Stimulated activated naive CD4-positive, alpha-beta T cell treated with Interleukin-2 at 50 U/mL for 16 hours (primary cell): ENCODE measurements around the gene IKBKE.
A peak's percentile ranks its signal among the peaks of the same experiment; 100 is the strongest.

Experiments
- DNase-seq: peaks from one replicate; lab custom pipeline; 2025; lab: John Stamatoyannopoulos, UW

Gene IKBKE

DNA sequence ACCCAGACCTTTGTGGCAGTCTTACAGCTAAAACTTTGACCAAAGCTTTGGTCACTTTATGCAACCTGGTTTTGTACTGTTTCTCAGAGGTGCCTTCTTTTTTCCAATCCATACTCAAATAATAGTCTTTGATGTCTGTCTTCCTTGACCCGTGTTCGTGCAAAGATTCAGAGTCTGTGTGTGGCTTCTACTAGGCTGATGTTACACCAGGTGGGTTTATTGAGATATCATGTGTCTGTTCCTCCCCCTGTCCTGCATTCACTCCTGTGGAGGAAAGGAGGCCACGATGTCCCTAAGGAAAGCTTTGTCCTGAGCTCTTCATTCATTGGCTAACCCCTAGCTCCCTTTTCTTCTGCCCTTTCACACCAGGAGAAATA, 15.0 kb upstream of the IKBKE start:
- DNase-seq = no peak

DNA sequence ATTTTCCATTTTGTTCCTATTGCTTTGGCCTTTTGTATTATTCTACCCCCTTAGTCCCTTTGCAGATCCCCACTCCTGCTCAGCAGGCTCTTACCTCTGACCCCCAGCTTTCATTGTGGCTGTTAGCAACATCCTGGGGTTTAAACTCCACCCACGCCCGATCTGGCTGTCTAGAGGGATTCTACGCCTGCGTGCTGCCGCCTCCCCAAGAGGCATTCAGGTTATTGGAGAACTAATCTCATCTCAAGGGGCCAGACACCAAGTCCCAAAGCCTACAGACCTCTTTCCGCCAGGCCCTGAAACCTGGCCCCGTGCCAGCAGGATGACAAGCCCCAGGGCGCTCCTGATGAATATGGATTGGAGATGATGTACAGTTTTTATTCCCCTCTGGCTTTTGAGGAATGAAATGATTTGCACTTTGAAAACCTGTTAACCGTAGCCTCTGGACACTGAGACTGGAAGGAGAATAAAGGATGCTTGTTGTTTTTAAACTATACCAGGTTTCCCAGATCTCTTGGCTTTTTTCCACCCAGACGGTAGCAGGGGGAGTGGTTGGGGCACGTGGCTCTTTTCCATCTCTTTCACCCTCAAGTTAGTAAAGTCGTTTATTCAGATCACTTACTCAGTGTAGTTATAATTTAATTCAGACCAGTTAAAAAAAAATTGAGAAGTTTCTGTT, 14.5 kb upstream of the IKBKE start:
- DNase-seq = no peak

DNA sequence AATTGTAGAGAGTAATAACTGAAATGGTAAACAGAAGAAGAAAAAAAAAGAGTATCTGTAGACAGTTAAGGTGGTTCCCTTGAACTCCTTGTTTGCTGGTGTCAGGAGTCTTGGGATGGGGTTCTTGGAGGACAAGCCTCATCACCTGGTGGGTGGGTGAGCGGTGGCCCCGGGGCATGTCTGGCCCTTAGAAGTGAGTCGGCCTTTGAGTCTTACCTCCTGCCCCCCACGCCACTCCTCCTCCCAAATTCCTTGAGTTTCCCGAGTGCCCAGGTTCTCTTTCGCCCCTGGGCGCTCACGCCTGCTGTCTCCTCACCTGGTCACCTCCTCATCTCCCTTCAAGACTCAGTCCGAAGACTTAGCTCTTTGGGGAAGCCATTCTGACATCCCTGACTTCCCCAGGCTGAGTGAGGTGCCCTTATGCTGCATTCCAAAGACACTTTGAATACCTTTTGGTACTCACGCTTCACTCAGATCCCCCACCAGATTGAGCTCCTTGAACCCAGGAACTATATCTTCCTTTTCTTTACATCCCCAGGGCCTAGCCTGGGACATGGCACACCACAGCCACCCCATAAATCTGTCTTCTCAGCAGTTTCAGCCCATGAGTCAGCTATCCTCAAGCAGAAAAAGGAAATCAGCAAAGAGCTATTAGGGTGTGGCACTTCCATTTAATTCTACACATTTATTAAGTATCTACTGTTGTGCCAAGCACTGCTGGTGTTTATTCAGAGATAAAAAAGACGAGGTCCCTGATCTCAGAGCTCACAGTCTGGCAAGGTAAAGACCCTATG, 13.5 kb upstream of the IKBKE start:
- no peak for DNase-seq

DNA sequence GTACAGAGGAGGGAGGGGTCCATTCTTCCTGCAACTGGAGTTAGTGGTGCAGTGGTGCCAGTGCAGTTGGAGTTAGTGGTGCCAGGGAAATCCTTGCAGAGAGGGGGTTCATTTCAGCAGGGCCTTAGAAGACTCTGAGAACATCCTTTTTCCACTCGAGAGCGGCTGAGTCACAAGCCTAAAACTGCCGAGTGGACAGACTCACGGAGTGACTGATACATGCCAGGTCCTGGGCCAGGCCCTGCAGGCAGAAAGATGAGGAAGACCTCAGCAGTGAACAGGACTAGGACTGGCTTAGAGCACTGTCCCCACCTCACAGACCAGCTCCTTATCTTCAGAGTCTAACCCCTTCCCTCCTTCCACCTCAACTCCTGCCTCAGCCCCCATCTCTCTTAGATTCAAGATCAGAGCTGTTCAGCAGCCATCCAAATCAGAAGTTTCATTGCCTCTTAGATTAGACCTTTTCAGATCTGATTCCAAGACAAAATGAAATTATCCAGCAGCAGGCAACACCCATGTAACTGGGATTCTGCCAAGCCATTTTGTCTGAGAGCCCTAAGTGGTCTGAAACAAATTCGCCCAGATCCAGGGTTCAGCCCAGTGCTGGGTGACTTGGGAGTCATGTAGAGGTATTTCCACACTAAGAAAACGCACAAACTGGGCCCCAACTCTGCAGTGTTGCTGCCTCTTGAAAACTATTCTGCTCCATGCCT, 12.7 kb upstream of the IKBKE start:
- DNase-seq = no peak

GRCh38 chr1:206459703-206460102, 10.6 kb upstream of the IKBKE start:
- no peak for DNase-seq

DNA sequence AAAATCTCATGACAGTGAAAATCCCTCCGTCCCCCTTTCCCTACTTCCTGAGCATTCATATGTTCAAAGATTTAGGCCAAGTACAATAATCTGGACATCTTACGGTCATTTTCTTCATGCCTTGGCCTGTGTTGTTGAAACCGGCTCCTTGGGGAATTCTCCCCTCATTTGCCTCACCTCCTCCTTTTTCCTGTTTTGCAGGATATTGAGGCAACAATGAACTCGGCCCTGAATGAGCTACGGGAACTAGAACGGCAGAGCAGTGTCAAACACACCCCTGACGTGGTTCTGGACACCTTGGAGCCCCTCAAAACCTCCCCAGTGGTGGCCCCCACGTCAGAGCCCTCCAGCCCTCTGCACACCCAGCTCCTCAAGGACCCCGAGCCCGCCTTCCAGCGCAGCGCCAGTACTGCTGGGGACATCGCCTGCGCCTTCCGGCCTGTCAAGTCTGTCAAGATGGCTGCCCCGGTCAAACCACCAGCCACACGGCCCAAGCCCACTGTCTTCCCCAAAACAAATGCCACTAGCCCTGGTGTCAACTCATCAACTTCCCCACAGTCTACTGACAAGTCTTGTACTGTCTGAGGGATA, 9.3 kb upstream of the IKBKE start:
- no peak for DNase-seq

DNA sequence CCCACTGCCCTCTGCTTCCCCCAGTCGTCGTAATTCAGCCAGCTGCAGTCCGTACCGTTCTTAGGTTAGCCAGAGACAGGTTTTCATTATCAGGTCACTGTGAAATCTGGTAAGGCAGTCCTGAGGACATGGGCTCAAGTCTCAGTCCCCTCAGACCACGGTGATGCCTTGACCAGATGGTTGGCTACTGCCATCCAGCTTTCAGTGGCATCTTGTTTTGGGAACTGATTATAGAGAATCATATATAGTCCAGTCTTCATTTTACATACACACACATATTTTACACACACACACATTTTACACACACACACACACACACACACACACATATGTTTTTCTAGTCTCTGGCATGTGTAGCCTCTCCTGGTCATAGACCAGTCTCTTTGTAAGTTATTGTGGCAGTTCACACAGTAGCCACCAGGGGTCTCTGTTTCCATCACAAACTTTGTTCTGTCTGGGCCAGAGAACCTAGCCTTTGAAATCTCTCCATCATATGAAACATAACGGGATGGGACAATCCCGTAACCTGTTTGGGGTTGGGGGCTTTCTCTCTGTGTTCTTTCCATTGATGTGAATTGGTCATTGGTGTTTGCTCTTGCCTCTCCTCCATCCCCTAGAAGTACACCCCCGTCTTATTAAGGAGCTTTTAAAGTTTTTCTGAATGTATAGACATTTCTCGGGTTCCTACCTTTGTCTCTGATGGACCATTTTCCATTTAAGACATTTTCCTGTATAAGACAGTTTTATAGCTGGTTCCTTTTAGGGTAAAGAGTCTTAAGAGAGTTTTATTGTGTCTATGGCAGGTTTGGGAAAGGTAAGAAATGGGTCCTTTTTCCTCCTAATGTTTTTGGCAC, 8.4 kb upstream of the IKBKE start:
- peak; percentile 62 for DNase-seq

- peak; percentile 4 for DNase-seq
Observed at GRCh38 chr1:206463137-206463536, 7.1 kb upstream of the IKBKE start.

DNA sequence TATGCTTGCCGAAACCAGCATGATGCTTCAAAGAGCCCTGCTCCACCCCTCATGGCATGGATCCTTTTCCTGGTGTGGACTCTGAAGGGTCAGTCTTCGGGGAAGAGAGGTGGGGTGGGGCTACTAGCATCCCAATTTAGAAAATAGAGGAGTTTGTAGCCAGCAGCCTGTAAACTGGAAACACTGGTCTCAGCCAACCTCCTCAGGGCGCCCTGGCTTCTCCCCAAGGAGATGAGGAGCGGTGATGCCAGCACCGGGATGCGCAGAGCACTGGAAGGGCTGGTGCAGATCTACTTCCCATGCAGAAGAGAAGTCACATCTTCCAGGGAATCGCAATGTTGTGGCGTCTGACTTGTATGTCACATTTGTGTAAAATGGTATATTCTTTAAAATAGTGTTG, 6.4 kb upstream of the IKBKE start:
- DNase-seq = no peak

DNA sequence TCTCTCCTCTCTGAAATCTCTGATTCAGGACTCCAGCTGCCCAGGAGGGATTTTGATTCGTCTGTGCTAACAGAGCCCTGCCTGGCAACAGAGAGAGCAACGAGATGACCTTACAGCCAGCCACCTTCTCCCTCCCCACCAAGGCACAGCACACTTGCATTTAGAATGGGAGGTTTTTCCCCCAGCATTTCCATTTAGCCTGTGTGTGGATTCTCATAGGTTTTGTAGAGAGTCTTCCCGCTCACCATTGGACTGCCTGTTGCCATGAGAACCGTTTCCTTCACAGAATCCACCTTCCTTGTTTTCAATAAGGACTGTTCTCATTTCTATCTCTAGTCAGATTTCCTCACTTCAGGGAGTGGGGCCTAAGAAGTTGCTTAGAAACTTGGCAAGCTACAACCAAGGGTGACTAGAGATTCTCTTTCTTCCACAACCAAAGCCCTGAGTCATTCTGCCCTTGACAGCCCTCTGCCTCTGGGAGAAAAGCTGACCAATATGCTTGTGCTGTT, 5.8 kb upstream of the IKBKE start:
- DNase-seq = no peak

GRCh38 chr1:206465951-206466350, 4.3 kb upstream of the IKBKE start:
- DNase-seq = no peak

GRCh38 chr1:206466840-206467649, 3.2 kb upstream of the IKBKE start:
- peak; percentile 19 for DNase-seq

DNA sequence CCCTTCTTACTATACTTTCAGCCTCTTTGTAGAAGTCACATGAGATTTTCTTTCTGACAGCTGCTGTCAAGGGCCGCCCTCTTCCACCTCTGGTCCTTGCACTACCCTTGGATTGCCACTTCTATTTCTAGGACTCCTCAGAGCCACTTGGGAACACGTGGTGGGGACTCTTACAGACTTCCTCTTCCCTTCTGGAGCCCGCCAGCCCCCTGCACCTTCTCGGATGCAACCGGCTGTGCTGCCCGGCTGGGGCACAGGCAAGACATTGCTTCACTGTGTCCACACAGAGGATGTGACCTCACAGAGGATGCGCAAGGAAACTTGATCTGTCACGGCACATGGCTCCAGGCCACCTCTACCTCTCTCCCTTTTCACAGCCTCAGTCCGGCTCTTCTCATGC, 2.4 kb upstream of the IKBKE start:
- no peak for DNase-seq

- DNase-seq = no peak
Observed at GRCh38 chr1:206468571-206468970, 1.7 kb upstream of the IKBKE start.

DNA sequence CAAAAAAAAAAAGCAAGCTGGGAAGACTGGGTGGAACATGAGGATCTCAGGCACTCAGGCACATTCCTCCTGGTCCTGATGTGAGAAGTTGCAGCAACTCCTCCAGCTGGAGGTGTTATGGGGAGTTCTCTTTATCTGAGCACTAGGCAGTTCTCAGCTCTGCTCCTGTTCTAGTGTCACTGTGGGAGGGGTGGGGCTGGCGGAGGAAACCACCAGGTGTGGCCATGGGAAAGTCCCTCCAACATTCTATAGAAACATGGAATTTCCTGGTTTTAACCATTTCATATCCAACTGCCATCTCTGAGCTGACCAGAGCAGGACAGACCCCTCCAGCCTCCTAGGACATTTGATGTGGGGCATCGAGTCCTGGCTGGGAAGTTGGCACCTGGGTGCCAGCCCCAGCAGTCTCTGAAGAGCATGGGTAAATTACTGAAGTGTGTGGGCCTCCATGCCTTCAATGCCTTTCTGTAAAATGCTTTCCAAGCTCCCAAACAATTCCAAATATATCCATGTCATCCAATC, 804 bp upstream of the IKBKE start:
- DNase-seq = peak; percentile 29

GRCh38 chr1:206470692-206471414, 577 bp downstream of the IKBKE start:
- peak; percentile 27 for DNase-seq

DNA sequence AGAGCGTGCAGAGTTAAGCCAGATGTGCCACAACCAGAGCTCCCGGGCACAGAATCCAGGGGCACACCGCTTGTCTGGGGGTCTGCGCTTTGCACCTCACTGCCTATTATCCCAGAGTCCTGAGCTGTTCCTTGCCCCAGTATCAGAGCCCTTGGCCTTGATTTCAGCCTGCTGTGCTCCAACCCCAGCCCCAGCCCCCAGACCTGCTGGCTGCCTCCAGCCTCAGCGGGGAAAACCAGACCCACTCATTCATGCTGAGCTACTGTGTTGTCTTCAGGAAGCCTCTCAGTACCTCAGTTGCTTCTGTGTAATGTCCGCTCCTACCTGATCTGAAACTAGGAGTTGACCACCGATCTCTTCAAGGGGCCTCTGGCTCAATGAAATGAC, 1.1 kb downstream of the IKBKE start:
- DNase-seq = no peak

- DNase-seq = peak; percentile 2
Observed at GRCh38 chr1:206472024-206472423, 1.7 kb downstream of the IKBKE start.

GRCh38 chr1:206472454-206472853, 2.2 kb downstream of the IKBKE start:
- peak; percentile 7 for DNase-seq

DNA sequence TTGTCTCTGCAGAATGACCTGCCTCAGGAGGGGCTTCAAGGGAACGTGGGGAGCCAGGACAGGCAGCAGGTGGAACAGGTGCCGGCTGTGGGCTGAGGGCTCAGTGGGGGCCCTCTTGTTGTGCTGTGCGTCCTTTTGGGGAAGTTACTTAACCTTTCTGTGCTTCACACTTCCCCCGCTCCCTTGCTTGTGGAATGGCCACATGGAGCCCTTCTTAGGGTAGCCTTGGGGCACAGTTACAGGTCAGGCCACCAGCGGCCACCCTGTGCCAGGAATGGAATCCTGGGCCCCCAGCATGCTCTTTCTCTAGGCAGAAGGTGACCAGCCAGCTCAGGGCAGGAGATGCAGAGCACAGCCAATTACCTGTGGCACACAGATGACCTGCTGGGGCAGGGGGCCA, 2.6 kb downstream of the IKBKE start:
- no peak for DNase-seq
